Stimulated activated naive CD8-positive, alpha-beta T cell treated with anti-CD3 and anti-CD28 coated beads, Interleukin-15, Interleukin-2, amounts not matched to agents 100 ng/mL and 50 ng/mL, for 24 hours (primary cell): ENCODE data around the gene VAPB.

Experiments
- H3K27ac Mint-ChIP-seq: one replicate; pipeline ENCODE4 v1.8.0; 2021; ENCODE audit warnings: mild to moderate bottlenecking, mixed read lengths
- H3K27me3 Mint-ChIP-seq: one replicate; pipeline ENCODE4 v1.8.0; 2021; ENCODE audit warnings: mixed read lengths
- H3K36me3 Mint-ChIP-seq: one replicate; pipeline ENCODE4 v1.8.0; 2021; ENCODE audit warnings: low read depth, mixed read lengths
- H3K4me1 Mint-ChIP-seq: one replicate; pipeline ENCODE4 v1.8.0; 2021; ENCODE audit warnings: low read depth, mixed read lengths
- H3K4me3 Mint-ChIP-seq: one replicate; pipeline ENCODE4 v1.8.0; 2021; ENCODE audit warnings: mild to moderate bottlenecking, mixed read lengths
- H3K9me3 Mint-ChIP-seq: one replicate; pipeline ENCODE4 v1.8.0; 2021; ENCODE audit warnings: mixed read lengths

Gene VAPB

GRCh38 chr20:58392286-58392685 is 3.3 kb downstream of the VAPB start:
- peak overlapping the region; percentile 98 for H3K4me3 Mint-ChIP-seq
- no peaks in the 10 kb centered on the region for H3K9me3 Mint-ChIP-seq
- peaks cover 63% of the 10 kb centered on the region for H3K36me3 Mint-ChIP-seq
- H3K27me3 Mint-ChIP-seq, result no peaks in the 10 kb centered on the region
- H3K4me1 Mint-ChIP-seq, result peaks cover 73% of the 10 kb centered on the region
- peak overlapping the region; percentile 11 for H3K27ac Mint-ChIP-seq

- Mint-ChIP-seq H3K36me3 (peaks cover 68% of the 10 kb centered on the region), H3K9me3 (no peaks in the 10 kb centered on the region), H3K27ac (peak overlapping the region; percentile 29), H3K4me1 (peaks cover 80% of the 10 kb centered on the region), H3K27me3 (no peaks in the 10 kb centered on the region), H3K4me3 (no peak overlapping the region)
Observed at GRCh38 chr20:58393299-58393698, 4.3 kb downstream of the VAPB start.

GRCh38 chr20:58394801-58395200 is 5.8 kb downstream of the VAPB start:
- no peak overlapping the region for H3K4me3 Mint-ChIP-seq
- no peak overlapping the region for H3K27ac Mint-ChIP-seq
- H3K4me1 Mint-ChIP-seq, result peaks cover 88% of the 10 kb centered on the region
- H3K9me3 Mint-ChIP-seq, result no peaks in the 10 kb centered on the region
- peaks cover 74% of the 10 kb centered on the region for H3K36me3 Mint-ChIP-seq
- no peaks in the 10 kb centered on the region for H3K27me3 Mint-ChIP-seq

GRCh38 chr20:58395604-58396003 is 6.6 kb downstream of the VAPB start:
- no peaks in the 10 kb centered on the region for H3K9me3 Mint-ChIP-seq
- no peaks in the 10 kb centered on the region for H3K27me3 Mint-ChIP-seq
- H3K4me1 Mint-ChIP-seq, result peaks cover 80% of the 10 kb centered on the region
- H3K27ac Mint-ChIP-seq, result no peak overlapping the region
- peaks cover 73% of the 10 kb centered on the region for H3K36me3 Mint-ChIP-seq
- H3K4me3 Mint-ChIP-seq, result no peak overlapping the region

GRCh38 chr20:58397429-58397828 is 8.4 kb downstream of the VAPB start:
- no peak overlapping the region for H3K27ac Mint-ChIP-seq
- no peaks in the 10 kb centered on the region for H3K9me3 Mint-ChIP-seq
- no peak overlapping the region for H3K4me3 Mint-ChIP-seq
- peaks cover 61% of the 10 kb centered on the region for H3K4me1 Mint-ChIP-seq
- H3K27me3 Mint-ChIP-seq, result no peaks in the 10 kb centered on the region
- H3K36me3 Mint-ChIP-seq, result peaks cover 58% of the 10 kb centered on the region

GRCh38 chr20:58398254-58398653 is 9.2 kb downstream of the VAPB start:
- Mint-ChIP-seq H3K27me3 (no peaks in the 10 kb centered on the region), H3K4me3 (no peak overlapping the region), H3K4me1 (peaks cover 53% of the 10 kb centered on the region)

GRCh38 chr20:58399926-58400325 is 10.9 kb downstream of the VAPB start:
- H3K9me3 Mint-ChIP-seq, result no peaks in the 10 kb centered on the region
- peaks cover 38% of the 10 kb centered on the region for H3K4me1 Mint-ChIP-seq
- H3K27ac Mint-ChIP-seq, result no peak overlapping the region
- no peaks in the 10 kb centered on the region for H3K27me3 Mint-ChIP-seq
- peaks cover 39% of the 10 kb centered on the region for H3K36me3 Mint-ChIP-seq
- no peak overlapping the region for H3K4me3 Mint-ChIP-seq

More at GRCh38 chr20:58398254-58398653, 9.2 kb downstream of the VAPB start:
- Mint-ChIP-seq H3K9me3 (no peaks in the 10 kb centered on the region), H3K36me3 (peaks cover 53% of the 10 kb centered on the region), H3K27ac (peak overlapping the region; percentile 9)

- H3K27me3 Mint-ChIP-seq, result no peaks in the 10 kb centered on the region
- H3K4me3 Mint-ChIP-seq, result no peak overlapping the region
- H3K4me1 Mint-ChIP-seq, result peaks cover 27% of the 10 kb centered on the region
- H3K9me3 Mint-ChIP-seq, result no peaks in the 10 kb centered on the region
- no peak overlapping the region for H3K27ac Mint-ChIP-seq
- H3K36me3 Mint-ChIP-seq, result peaks cover 29% of the 10 kb centered on the region
Observed at GRCh38 chr20:58401162-58401561, 12.1 kb downstream of the VAPB start.

- H3K4me1 Mint-ChIP-seq, result peaks cover 20% of the 10 kb centered on the region
Observed at GRCh38 chr20:58402305-58402704, 13.3 kb downstream of the VAPB start.

GRCh38 chr20:58402827-58403226 is 13.8 kb downstream of the VAPB start:
- Mint-ChIP-seq H3K36me3 (peaks cover 22% of the 10 kb centered on the region), H3K27me3 (no peaks in the 10 kb centered on the region), H3K4me3 (no peak overlapping the region), H3K9me3 (no peaks in the 10 kb centered on the region), H3K4me1 (peaks cover 21% of the 10 kb centered on the region), H3K27ac (no peak overlapping the region)

More at GRCh38 chr20:58402305-58402704, 13.3 kb downstream of the VAPB start:
- Mint-ChIP-seq H3K27ac (no peak overlapping the region), H3K36me3 (peaks cover 23% of the 10 kb centered on the region), H3K9me3 (no peaks in the 10 kb centered on the region), H3K4me3 (no peak overlapping the region), H3K27me3 (no peaks in the 10 kb centered on the region)

GRCh38 chr20:58403272-58403671 is 14.2 kb downstream of the VAPB start:
- Mint-ChIP-seq H3K27me3 (no peaks in the 10 kb centered on the region), H3K4me3 (no peak overlapping the region), H3K4me1 (peaks cover 21% of the 10 kb centered on the region), H3K9me3 (no peaks in the 10 kb centered on the region), H3K27ac (no peak overlapping the region), H3K36me3 (peaks cover 18% of the 10 kb centered on the region)

- Mint-ChIP-seq H3K4me3 (no peak overlapping the region), H3K27ac (no peak overlapping the region), H3K9me3 (no peaks in the 10 kb centered on the region), H3K4me1 (peaks cover 26% of the 10 kb centered on the region), H3K36me3 (peaks cover 7% of the 10 kb centered on the region), H3K27me3 (no peaks in the 10 kb centered on the region)
Observed at GRCh38 chr20:58405504-58406291, 16.7 kb downstream of the VAPB start.

GRCh38 chr20:58406422-58407001 is 17.5 kb downstream of the VAPB start:
- Mint-ChIP-seq H3K36me3 (peaks cover 7% of the 10 kb centered on the region), H3K27me3 (no peaks in the 10 kb centered on the region), H3K27ac (peak overlapping the region; percentile 62), H3K9me3 (no peaks in the 10 kb centered on the region), H3K4me1 (peaks cover 28% of the 10 kb centered on the region), H3K4me3 (no peak overlapping the region)

- no peaks in the 10 kb centered on the region for H3K9me3 Mint-ChIP-seq
- no peak overlapping the region for H3K4me3 Mint-ChIP-seq
- H3K27ac Mint-ChIP-seq, result peak overlapping the region; percentile 29
- H3K36me3 Mint-ChIP-seq, result peaks cover 11% of the 10 kb centered on the region
- peaks cover 32% of the 10 kb centered on the region for H3K4me1 Mint-ChIP-seq
- no peaks in the 10 kb centered on the region for H3K27me3 Mint-ChIP-seq
Observed at GRCh38 chr20:58407201-58407873, 18.3 kb downstream of the VAPB start.

- no peaks in the 10 kb centered on the region for H3K27me3 Mint-ChIP-seq
- peak overlapping the region; percentile 45 for H3K4me3 Mint-ChIP-seq
- no peaks in the 10 kb centered on the region for H3K9me3 Mint-ChIP-seq
- peaks cover 11% of the 10 kb centered on the region for H3K36me3 Mint-ChIP-seq
- H3K4me1 Mint-ChIP-seq, result peaks cover 32% of the 10 kb centered on the region
- peak overlapping the region; percentile 63 for H3K27ac Mint-ChIP-seq
Observed at GRCh38 chr20:58407966-58408557, 19.0 kb downstream of the VAPB start.
